IMR-90 (cell line): ENCODE measurements around the gene CDK14. TPM values are rescaled to one million over a fixed set of nuclear protein-coding genes. Genes with fewer than 3 reads are reported as not detected.

Experiments
- ATAC-seq: fragments of 200-7000 bp; cut with Tn5 transposase; 2 replicates; pipeline ENCODE4 v1.9.1; 2020; ENCODE audit warnings: low read depth, mild to moderate bottlenecking, moderate library complexity
- BruUV-seq: library from RNA; stranded (reverse); fragments of 400-500 nt; replicated peaks from 2 replicates; lab custom pipeline; 2021; lab: Mats Ljungman, UMichigan
- CTCF ChIA-PET: fragments of 300-600 bp; formaldehyde crosslinking; extraction: SDS; loops from one replicate; lab custom pipeline; 2021; ENCODE audit warnings: antibody characterized with exemption; lab: Yijun Ruan, JAX
- POLR2A ChIA-PET: fragments of 300-600 bp; sonication (Branson Sonifier 250); formaldehyde crosslinking; loops from one replicate; lab custom pipeline; 2022; ENCODE audit warnings: antibody characterized with exemption; ENCODE audit not compliant: unreplicated experiment; lab: Charles Lee
- DNase-seq: peaks from one replicate; pipeline ENCODE4 v3.0.0; 2013
- H2AFZ ChIP-seq: replicated peaks from 2 replicates; pipeline ENCODE3; 2013; ENCODE audit warnings: low read length, mild to moderate bottlenecking; ENCODE audit not compliant: poor library complexity
- H2AK5ac ChIP-seq: 2 replicates; pipeline ENCODE4 v1.6.1; 2013; ENCODE audit warnings: low read depth, low read length, inconsistent platforms
- H2AK9ac ChIP-seq: replicated peaks from 2 replicates; pipeline ENCODE3; 2013; ENCODE audit warnings: mild to moderate bottlenecking, low read depth, low read length, moderate library complexity; ENCODE audit not compliant: poor library complexity
- H2BK120ac ChIP-seq: 2 replicates; pipeline ENCODE4 v1.6.1; 2013; ENCODE audit warnings: low read depth, low read length, inconsistent platforms
- H2BK15ac ChIP-seq: 3 replicates; pipeline ENCODE4 v1.6.1; 2013; ENCODE audit warnings: low read depth, low read length, inconsistent platforms
- H2BK20ac ChIP-seq: 2 replicates; pipeline ENCODE4 v1.6.1; 2013; ENCODE audit warnings: low read depth, mild to moderate bottlenecking, inconsistent platforms, low read length, moderate library complexity
- H2BK5ac ChIP-seq: 2 replicates; pipeline ENCODE4 v1.6.1; 2013; ENCODE audit warnings: mild to moderate bottlenecking, low read depth, low read length, inconsistent platforms; ENCODE audit not compliant: poor library complexity, severe bottlenecking
- H3K14ac ChIP-seq: replicated peaks from 2 replicates; pipeline ENCODE4 v1.6.1; 2013; ENCODE audit warnings: low read depth, low read length, inconsistent platforms
- H3K18ac ChIP-seq: 2 replicates; pipeline ENCODE4 v1.6.1; 2013; ENCODE audit warnings: low read depth, low read length, control low read depth
- H3K23ac ChIP-seq: 2 replicates; pipeline ENCODE4 v1.6.1; 2013; ENCODE audit warnings: low read depth, low read length, inconsistent platforms
- H3K27ac ChIP-seq: 2 replicates; pipeline ENCODE4 v1.5.1; 2013; ENCODE audit warnings: mild to moderate bottlenecking, control low read depth, low read length; ENCODE audit not compliant: insufficient read depth
- H3K27me3 ChIP-seq: 2 replicates; pipeline ENCODE4 v1.6.1; 2013; ENCODE audit warnings: low read length; ENCODE audit not compliant: control insufficient read depth, insufficient read depth
- H3K36me3 ChIP-seq: 2 replicates; pipeline ENCODE4 v1.6.1; 2013; ENCODE audit warnings: low read length, mixed read lengths; ENCODE audit not compliant: control insufficient read depth, insufficient read depth
- H3K4ac ChIP-seq: 2 replicates; pipeline ENCODE4 v1.6.1; 2013; ENCODE audit warnings: low read depth, low read length, inconsistent platforms
- H3K4me1 ChIP-seq: 2 replicates; pipeline ENCODE4 v1.6.1; 2013; ENCODE audit warnings: low read length, mixed read lengths; ENCODE audit not compliant: control insufficient read depth, insufficient read depth
- H3K4me2 ChIP-seq: 2 replicates; pipeline ENCODE4 v1.6.1; 2013; ENCODE audit warnings: low read depth, mild to moderate bottlenecking, control low read depth, low read length, moderate library complexity
- H3K4me3 ChIP-seq: 2 replicates; pipeline ENCODE4 v1.5.1; 2013; ENCODE audit warnings: low read depth, mild to moderate bottlenecking, control low read depth, low read length, moderate library complexity; ENCODE audit not compliant: insufficient read depth
- H3K56ac ChIP-seq: 2 replicates; pipeline ENCODE4 v1.6.1; 2013; ENCODE audit warnings: low read length, inconsistent platforms; ENCODE audit not compliant: insufficient read depth; ENCODE audit errors: extremely low read depth
- H3K79me1 ChIP-seq, 2 experiments: 2 replicates each; pipeline ENCODE4 v1.6.1; 2013; ENCODE audit warnings: low read length in 2 of 2, inconsistent platforms in 1 of 2, low read depth in 1 of 2
- H3K9ac ChIP-seq: 2 replicates; pipeline ENCODE4 v1.6.1; 2013; ENCODE audit warnings: low read depth, low read length, control low read depth
- H3K9me1 ChIP-seq: 2 replicates; pipeline ENCODE4 v1.6.1; 2013; ENCODE audit warnings: low read length, inconsistent platforms; ENCODE audit not compliant: insufficient read depth
- H3K9me3 ChIP-seq: 2 replicates; pipeline ENCODE4 v1.6.1; 2013; ENCODE audit warnings: low read length; ENCODE audit not compliant: control insufficient read depth, insufficient read depth
- H4K20me1 ChIP-seq: 2 replicates; pipeline ENCODE4 v1.6.1; 2013; ENCODE audit warnings: low read length, inconsistent platforms; ENCODE audit not compliant: insufficient read depth
- H4K5ac ChIP-seq: 2 replicates; pipeline ENCODE4 v1.6.1; 2013; ENCODE audit warnings: mild to moderate bottlenecking, low read depth, low read length, control low read depth
- H4K8ac ChIP-seq, 2 experiments: 2 replicates each; pipeline ENCODE4 v1.6.1; 2013; ENCODE audit warnings: low read depth in 2 of 2, low read length in 2 of 2, control low read depth in 1 of 2, inconsistent platforms in 1 of 2
- H4K91ac ChIP-seq: 2 replicates; pipeline ENCODE4 v1.6.1; 2013; ENCODE audit warnings: low read depth, low read length, inconsistent platforms; ENCODE audit not compliant: insufficient read depth
- CEBPB ChIP-seq: IDR thresholded peaks from 2 replicates; pipeline ENCODE4 v1.6.1; 2012; ENCODE audit warnings: low read depth, low read length, improper control_type of control experiment
- CHD1 ChIP-seq: IDR thresholded peaks from 2 replicates; pipeline ENCODE4 v1.6.1; 2012; ENCODE audit warnings: low read depth, low read length, improper control_type of control experiment
- CTCF ChIP-seq: conservative IDR thresholded peaks from 2 replicates; pipeline ENCODE4 v1.5.1; 2012; ENCODE audit warnings: mild to moderate bottlenecking, low read depth, low read length, improper control_type of control experiment
- WGBS, 2 experiments: methylation state at CpG; one replicate each; pipeline versions ENCODE4 v1.1.5 to v1.1.7; 2013; ENCODE audit warnings: missing lambda C conversion rate in 2 of 2; ENCODE audit not compliant: insufficient read length in 1 of 2; ENCODE audit errors: extremely low coverage in 2 of 2; 5-methylcytosine and 5-hydroxymethylcytosine counted together
- dilution Hi-C: fragments of 300-500 bp; cut with HindIII; formaldehyde crosslinking; loops from one replicate; pipeline ENCODE4 v1.14.3; 2018; ENCODE audit warnings: low sequenced_read_pairs; ENCODE audit not compliant: unreplicated experiment
- in situ Hi-C: fragments of 300-500 bp; cut with MboI; formaldehyde crosslinking; loops from 3 replicates; pipeline ENCODE4 v1.14.3; 2019; ENCODE audit warnings: low sequenced_read_pairs, inconsistent platforms, mixed read lengths
- intact Hi-C: fragments of 100-400 bp; cut with micrococcal nuclease; formaldehyde crosslinking; loops from 2 replicates; pipeline ENCODE4 v1.10.0; 2022
- polyA plus RNA-seq, 3 experiments: library from polyadenylated mRNA; depleted of rRNA; stranded (reverse); fragments of >200 nt; gene quantifications; 2 replicates each; pipeline ENCODE4 v1.2.3, GENCODE V29; 2012; ENCODE audit warnings: low replicate concordance in 1 of 3
- total RNA-seq: library from RNA; depleted of rRNA; stranded (reverse); fragments of >200 nt; gene quantifications from 2 replicates; pipeline ENCODE4 v1.2.3, GENCODE V29; 2012

Gene CDK14
- total and polyA plus RNA-seq, 2 of the 4 experiments (the other 2 are of a cell fraction) = 10.1 to 29.6 TPM

GRCh38 chr7:90611115-90611514 lies 15.0 kb downstream of the CDK14 start:
- no peak for ATAC-seq
- Histone ChIP-seq H2AFZ (no peak overlapping the region), H2BK15ac (no peak overlapping the region), H2AK5ac (peak overlapping the region; percentile 39; the same call in 1 of the 2 replicates), H3K36me3 (no peaks in the 10 kb centered on the region), H3K56ac (no peak overlapping the region), H3K18ac (no peak overlapping the region), H2BK120ac (no peak overlapping the region), H2AK9ac (no peak overlapping the region), H3K4ac (no peak overlapping the region), H3K4me3 (no peak overlapping the region), H3K4me1 (peaks cover 3% of the 10 kb centered on the region), H3K27me3 (no peaks in the 10 kb centered on the region), H3K79me1 (peaks cover 33 to 35% of the 10 kb centered on the region in 2 experiments), H3K14ac (no peak overlapping the region), H3K9ac (no peak overlapping the region), H3K4me2 (no peak overlapping the region), H2BK20ac (no peak overlapping the region), H3K27ac (no peak overlapping the region), H3K9me1 (peaks cover 5% of the 10 kb centered on the region; the same call in 1 of the 2 replicates), H3K23ac (no peak overlapping the region), H2BK5ac (no peak overlapping the region), H3K9me3 (no peaks in the 10 kb centered on the region), H4K91ac (no peak overlapping the region), H4K8ac (no peak overlapping the region), H4K5ac (no peak overlapping the region), H4K20me1 (no peaks in the 10 kb centered on the region)
- no peak for TF ChIP-seq CHD1
- TF ChIP-seq CTCF = no peak
- TF ChIP-seq CEBPB = no peak
- 100% methylated on average over 1 of the region's 3 CpGs; no CpG with 5 or more reads in 1 of the 2 experiments for WGBS, 2 experiments
- dilution Hi-C loops = no loop called here
- POLR2A ChIA-PET = no interaction called here
- CTCF ChIA-PET = no interaction called here
- no TSS peak for BruUV-seq
- intact Hi-C loops = no loop called here
- in situ Hi-C loops = no loop called here
- DNase-seq = no peak
